ENCODE results near the gene POLR2J2.
"Not testable (repeated sequence)": the region's sequence is repeated elsewhere in the genome, so short reads cannot be mapped to it uniquely, and the experiment has no call there.

Gene POLR2J2

DNA sequence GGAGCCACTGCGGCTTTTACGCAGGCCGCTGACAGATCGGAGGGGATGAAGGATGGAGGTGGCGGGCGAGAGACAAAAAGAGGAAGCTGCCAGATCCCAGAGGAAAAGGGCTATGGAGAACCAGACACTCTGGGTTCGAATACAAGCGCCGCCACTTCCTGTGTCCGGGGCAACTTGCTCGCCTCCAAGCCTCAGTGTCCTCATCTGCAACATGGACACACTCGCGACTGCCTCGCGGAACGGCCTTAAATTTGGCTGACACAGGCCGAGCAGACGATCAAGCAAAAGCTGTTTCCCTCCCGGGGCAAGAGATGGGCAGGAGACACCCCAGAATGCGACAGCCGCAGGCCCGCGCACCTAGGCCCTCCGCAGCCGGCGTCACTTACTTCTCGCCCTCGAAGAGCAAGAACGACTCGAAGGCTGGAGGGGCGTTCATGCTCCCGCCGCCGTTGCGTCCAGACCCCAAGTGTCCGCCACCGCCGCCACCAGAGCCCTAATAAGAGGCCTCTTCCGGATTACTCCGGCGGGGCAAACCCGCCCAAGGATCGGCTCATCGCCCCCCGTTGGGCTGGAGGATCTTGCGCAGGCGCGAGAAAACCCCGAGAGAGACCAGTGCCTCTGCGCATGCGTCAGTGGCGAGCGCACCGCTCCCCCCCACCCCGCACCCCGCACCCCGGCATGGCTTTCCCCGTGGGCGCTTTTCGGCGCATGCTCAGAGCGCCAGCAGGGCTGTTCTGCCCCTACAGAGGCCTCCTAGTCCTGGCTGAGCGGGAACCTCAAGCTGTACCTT is at the start of gene POLR2J2:
POLR2J2 (minus strand) TSS at position 498 of the 790 bp plus-strand sequence; CDS start at position 436, 62 bp downstream.
- DNase-seq (ENCODE audit: low read depth in 3 of 3), result not testable (repeated sequence)

DNA sequence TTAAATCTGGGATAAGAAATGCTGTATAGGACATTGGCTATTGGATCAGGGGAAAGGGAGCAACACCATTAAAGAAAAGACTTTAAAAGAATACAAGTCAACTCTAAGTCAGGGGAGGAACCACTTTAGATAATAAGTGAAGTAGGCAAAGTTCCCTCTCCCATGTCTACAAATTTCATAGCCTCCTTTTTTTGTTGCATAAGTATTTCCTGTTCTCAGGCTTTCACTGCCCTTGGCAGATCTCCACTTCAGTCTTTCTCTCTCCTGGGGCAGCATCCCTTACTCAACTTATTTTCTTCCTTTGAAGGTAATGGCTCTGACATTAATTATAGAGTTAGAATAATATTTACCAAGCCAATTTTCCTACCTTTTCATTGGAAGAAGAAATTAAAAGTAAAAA is 47.0 kb upstream of the POLR2J2 start:
- DNase-seq (ENCODE audit: low read depth in 3 of 3), result not testable (repeated sequence)

DNA sequence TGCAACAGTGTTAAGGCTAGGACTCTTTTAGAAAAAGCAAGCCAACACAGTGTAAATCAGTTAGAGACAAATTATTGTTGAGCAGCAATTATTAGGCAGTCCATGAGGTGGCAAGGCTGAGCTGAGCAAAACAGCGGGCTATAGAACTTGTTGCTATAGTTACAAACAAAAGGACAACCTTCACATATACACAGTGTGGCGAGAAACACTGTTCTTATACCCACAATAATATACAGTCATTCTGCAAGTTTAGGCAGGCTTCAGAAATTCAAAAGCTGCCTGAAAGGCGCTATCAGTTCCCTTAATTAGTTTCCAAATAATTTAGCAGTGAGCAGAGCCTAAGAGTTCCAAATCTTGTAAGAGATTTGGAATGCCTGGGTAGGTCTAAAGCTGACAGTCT is 44.3 kb upstream of the POLR2J2 start:
- DNase-seq (ENCODE audit: low read depth in 3 of 3), result not testable (repeated sequence)

DNA sequence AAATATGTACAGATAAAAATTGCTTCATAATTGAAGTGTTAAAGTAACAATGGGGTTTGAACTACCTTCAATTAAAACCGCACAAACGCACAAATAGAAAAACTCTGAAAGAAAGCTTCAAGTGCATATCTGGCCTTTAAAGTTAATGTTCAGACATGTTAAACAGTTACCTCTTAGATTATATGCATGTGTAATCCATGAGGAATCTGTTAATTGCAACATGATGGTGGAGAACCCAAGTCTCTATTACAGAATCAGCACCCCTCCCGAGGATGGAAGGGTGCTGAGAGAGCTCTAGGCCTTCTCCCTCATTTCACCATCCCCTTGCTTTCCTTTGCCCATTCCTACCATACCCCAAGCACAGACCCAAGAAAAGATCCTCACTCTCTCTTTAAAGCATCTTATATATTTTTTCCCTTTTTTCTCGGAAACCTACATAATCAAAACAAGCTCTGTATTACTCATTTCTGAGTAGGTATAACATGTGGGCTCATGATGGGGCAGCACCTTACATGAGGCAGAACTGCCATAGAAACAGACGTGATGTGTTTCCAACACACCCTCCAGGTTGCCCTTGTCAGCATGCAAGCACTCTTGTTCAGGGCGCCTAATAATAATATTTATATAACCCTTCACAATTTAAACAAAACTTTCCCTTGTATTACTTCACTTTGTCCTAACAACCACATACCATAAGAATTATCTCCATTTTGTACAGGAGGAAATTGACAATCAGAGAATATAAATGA is 43.5 kb upstream of the POLR2J2 start:
- peak in 1 of 3 donors; percentile 24 for DNase-seq (ENCODE audit: low read depth in 3 of 3)

DNA sequence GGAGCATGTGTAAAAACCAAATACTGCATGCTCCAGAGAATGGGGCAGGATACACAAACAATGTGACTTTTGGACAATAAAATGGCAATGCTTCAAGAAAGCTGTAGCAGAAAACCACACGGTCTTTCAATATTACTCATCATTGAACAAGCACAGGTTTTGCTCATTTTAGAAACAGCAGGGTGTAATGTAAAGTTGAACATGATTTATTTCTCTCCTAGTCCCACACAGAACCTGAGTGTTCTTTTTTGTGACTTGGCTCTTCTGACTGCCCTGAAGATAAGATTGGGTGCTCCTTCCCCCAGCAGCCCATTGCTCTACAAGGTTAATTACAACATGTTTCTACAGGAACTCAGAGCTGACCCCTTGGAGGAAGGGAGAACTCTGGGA is 42.2 kb upstream of the POLR2J2 start:
- not testable (repeated sequence) for DNase-seq (ENCODE audit: low read depth in 3 of 3)

DNA sequence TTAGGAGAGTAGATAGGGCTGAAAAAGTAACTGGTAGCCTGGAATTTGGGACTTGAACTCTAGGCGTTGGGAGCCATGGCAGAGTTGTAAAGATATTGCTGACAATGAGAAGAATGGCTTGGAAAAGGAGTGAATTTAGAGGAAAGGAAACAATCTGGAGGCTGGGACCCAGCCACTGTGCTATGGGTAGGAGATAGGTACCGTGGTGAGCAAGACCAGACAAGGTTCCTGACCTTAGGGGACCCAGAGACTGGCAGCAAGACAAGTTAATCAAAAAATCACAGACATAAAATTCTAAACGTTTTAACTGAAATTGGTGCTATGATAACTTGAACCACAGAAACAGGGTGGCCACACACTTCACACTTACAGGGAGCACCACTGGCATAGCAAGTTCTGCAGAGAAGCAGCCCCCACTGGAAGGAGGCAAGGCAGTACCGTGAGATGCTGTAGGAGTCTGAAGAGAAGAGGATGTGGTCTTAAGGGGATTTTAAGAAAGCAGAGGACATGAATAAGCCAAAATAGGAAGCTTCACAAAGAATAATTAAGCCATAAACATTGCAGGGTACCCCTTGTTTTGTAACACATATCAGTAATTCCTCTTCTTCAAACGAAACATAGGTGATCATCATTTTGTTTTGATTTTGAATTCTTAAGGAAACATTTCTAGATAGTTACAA is 41.7 kb upstream of the POLR2J2 start:
- DNase-seq (ENCODE audit: low read depth in 3 of 3), result peak in 1 of 3 donors; percentile 13

DNA sequence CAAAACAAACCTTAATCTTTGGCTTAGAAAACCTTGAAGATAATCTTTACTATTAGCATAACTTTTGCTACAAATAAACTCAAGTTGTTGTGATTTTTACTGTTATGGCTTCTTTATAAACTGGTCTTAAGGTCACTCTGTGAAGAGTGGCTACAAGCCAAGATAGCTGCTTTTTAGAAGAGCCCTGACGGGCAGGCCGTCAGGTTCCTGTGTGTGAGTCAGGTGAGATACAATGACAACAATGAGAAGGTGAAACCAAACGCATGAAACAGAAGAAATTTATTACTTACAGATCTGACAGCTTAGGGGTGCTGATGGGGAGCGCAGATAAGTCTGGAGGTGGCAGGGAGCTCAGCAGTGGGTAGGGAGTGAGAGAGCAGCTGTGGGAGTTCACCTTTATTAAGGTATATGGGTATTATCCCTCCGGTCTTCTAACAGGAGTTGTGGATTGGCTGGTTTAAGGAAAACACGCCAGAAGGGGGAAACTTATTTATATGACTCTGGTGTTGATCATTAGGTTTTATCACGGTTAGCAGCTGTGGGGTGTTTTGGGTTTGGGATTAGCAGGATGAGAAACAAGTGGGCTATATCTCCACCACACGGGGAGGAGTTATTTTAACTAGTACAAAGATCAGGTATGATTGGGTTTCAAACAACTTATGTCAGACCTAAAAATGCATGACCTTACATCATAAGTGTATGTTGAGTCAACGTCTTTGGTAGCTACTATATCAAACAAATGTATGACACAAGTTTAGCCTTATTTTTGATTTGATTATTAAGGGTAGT is 27.7 kb upstream of the POLR2J2 start:
- DNase-seq (ENCODE audit: low read depth in 3 of 3), result not testable (repeated sequence)

DNA sequence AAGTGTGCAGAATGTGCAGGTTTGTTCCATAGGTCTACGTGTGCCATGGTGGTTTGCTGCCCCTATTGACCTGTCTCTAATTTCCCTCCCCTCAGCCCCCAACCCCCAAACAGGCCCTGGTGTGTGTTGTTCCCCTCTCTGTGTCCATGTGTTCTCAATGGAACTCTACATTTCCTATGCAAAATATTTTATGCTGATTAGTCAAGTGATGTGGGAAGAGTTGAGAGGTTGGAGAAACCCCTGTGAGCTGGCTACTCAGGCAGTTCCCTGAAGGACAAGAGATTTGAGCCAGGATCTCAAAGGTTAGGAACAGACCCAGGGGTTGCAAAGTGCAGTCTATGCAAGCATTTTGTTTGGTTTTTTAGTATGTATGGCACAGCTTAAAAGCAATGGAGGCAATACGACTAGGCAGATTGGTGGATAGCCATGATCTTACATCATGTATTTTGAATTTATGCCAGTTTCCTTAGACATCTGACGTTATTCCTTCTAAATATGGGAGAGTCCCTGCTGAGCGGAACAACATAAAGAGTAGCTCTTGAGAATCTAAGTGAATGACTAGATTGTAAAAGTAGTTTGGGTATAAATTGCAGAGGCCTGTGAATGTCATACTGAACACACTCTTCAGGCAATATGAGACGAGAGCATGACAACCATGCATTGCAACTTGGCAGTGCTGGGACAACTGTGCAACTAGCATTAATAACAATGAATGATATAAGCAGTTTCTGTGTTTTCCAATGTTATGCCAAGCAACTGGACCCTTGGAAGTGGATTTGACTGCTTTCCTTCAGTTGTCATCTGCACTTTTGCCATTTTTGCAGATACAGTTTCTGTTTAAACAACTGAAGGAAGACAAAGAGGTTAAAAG is 26.4 kb upstream of the POLR2J2 start:
- not testable (repeated sequence) for DNase-seq (ENCODE audit: low read depth in 3 of 3)

DNA sequence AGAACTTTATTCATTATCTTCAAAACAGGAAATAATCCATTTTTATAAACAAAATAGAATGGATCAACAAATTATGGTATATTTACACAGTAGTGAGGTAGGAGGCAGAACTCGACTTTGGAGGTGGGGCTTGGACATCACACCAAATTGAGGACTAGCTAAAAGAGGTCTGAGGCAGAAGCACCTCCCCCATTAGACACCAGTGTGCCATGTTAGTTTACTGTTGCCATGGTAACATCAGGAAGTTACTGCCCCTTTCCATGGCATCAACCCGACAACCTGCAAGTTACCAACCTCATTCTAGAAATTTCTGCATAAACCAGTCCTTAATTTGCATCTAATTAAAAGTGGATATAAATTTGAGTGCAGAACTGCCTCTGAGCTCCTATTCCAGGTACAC is 24.5 kb upstream of the POLR2J2 start:
- not testable (repeated sequence) for DNase-seq (ENCODE audit: low read depth in 3 of 3)

DNA sequence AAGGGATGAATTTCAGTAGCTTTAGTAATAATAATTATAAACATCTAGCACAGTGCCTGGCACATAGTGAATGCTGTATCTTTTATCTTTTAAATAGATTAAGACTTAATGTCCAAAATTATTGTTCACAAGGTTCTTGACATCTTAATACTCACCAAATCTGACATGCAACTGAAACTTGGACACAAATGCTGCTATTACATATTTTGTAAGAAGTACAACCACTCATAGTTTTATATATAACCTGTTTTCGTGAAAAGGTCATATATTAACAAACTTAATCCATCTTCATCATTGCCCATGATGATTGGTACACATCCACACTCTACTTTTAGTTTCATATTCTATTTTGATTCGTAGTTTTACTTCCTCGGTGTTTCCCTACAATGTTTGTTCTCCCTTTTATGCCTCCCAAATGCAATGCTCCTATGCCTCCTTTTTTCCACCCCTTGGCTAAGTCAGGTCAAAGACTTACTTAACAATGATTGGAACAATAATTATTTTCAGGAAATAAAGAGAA is 23.6 kb upstream of the POLR2J2 start:
- not testable (repeated sequence) for DNase-seq (ENCODE audit: low read depth in 3 of 3)

DNA sequence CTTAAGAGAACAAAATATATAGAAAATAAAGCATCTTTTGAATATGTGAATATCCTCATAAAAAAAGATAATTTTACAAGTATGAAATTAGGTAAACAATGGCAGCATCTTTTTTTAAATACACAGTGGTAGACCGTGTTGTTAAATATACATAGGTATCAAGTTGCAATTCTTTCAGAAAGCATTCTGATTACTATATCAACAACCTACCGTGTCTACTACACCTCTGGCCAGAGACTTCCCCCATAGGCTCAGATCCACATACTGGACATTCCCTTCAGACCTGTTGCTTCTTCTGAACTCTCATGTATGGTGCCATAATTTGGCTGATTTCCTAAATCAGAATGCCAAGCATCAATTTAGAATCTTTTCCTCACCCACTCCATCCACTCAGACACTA is 22.5 kb upstream of the POLR2J2 start:
- not testable (repeated sequence) for DNase-seq (ENCODE audit: low read depth in 3 of 3)

DNA sequence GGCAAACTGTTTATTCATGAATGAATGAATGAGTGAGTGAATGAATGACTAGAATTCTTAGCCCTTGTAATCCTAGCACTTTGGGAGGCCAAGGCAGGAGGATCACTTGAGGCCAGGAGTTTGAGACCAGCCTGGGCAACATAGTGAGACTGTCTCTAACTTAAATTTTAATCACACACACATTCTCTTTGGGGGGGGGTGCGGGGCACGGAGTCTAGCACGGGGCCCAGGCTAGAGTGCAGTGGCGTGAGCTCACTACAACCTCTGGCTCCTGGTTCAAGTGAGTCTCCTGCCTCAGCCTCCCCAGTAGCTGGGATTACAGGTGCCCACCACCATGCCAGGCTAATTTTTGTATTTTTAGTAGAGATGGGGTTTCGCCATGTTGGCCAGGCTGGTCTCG is 19.1 kb upstream of the POLR2J2 start:
- DNase-seq (ENCODE audit: low read depth in 3 of 3), result not testable (repeated sequence)

DNA sequence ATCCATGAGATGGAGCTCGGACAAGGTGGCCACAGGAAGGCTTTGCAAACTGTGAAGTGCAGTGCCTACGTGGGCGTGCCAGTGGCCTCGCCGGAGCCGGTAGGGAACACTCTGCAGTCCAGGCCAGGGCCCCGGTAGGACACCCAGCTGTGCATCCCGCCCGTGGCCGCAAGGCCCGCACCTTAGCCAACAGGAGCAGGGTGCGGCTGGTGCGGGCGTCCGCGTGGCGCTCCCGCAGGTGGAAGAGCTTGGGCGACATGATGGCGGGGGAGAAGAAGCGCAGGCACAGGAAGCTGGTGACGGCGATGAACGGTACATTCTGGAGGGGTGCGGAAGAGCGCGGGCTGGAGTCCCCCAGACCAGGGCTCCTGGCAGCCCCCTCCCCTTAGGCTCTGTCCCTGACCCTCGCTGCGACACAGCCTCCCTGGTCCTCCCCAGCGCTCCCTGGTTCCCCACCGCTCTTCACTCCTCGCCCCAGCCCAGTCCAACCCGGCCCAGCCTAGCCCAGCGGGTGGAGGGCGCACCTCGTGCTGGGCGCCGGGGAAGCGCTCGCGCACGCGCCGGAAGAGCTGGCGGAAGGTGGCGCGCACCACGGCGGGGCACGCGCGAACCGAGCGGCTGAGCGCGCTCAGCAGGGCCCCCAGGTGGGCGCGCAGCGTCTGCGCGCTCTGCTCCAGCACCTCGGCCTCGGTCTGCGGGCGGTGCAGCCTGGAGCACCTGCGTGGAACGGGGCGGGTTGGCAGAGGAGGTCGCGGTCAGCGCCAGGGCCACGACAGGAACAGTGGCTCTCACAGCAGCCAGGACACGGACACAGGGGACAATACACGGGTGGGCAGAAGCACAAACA is 18.2 kb upstream of the POLR2J2 start:
- DNase-seq (ENCODE audit: low read depth in 3 of 3), result not testable (repeated sequence)

DNA sequence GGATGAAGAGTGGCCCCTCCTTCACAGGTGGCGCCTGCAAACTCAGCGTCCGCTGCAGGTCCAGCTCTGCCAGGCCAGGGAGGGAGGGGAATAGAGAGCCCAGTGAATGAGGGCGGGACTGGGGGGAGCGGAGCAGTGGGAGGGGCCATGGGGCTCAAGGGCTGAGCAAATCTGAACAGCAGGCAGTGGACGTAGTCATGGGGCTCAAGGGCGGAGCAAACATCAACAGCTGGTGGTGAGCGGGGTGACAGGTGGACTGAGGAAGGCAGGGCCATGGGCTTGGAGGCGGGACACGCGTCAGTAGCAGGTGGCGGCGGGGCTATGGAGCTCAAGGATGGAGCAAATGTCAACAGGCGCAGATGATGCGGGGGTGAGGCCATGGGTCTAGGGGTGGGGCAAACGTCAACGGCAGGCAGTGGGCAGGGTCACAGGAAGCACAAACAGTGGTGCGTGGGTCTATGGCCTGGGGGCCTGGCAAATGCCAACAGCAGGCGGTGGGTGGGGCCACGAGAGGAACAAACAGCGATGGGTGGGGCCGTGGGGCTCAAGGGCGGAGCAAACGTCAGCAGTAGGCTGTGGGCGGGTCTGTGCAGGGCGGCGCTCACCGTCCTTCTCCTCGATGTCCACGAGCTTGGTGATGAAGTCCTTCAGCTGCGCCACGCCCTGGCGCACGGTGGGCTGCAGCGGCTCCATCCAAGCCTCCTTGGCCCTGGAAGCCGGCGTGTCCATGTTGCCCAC is 17.0 kb upstream of the POLR2J2 start:
- DNase-seq (ENCODE audit: low read depth in 3 of 3), result not testable (repeated sequence)

DNA sequence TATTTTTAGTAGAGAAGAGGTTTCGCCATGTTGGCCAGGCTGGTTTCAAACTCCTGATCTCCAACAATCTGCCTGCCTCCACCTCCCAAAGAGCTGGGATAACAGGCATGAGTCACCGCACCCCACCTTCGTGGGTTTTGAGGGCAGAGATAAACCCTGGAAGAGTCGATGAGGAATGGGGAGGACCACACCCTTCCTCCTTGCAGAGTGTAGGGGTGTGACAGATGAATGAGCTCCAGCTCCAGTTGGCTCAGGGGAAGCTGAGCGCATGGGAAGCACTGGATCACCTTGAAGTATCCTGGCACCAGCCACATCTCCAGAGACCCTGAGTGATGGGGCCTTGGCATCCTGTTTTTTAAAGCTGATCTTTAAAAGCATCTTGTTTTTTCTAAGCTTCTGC is 11.1 kb upstream of the POLR2J2 start:
- DNase-seq (ENCODE audit: low read depth in 3 of 3), result not testable (repeated sequence)

DNA sequence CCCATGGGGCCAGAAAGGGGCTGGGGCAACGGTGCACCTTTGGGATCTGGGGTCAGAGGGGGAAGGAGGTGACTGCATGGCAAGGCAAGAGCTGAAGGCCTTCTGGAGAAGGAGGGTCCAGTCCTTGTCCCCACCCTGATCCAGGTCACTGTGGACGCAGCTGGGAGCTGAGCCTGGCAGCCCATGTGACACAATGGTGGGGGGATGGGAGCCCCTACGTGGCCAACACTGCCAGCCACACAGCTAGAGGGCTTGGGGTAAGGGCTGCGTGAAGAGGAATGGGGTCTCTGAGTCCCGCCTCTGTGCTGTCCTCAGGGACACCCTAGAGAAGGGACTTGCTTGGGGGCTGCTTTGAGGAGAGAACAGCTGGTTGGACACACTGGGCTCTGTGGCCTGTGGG is 9.3 kb upstream of the POLR2J2 start:
- DNase-seq (ENCODE audit: low read depth in 3 of 3), result not testable (repeated sequence)

DNA sequence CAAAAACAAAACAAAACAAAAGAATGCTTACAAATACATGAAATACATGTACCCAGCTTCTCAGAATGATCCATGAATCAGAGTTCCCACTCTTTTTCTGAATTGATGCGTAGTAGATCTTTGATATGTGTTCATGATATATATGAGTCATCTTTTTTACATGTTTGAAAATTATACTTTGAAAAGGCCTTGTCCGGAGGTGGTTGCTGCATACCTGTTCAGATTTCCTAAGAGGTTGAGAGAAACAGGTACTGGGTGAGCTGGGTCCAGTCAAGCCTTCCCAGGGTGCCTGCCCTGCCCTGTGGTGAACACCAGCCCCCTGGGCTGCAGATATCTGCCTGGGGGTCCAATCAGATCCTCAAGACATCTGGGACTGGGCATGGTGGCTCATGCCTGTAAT is 4.1 kb upstream of the POLR2J2 start:
- DNase-seq (ENCODE audit: low read depth in 3 of 3), result not testable (repeated sequence)

DNA sequence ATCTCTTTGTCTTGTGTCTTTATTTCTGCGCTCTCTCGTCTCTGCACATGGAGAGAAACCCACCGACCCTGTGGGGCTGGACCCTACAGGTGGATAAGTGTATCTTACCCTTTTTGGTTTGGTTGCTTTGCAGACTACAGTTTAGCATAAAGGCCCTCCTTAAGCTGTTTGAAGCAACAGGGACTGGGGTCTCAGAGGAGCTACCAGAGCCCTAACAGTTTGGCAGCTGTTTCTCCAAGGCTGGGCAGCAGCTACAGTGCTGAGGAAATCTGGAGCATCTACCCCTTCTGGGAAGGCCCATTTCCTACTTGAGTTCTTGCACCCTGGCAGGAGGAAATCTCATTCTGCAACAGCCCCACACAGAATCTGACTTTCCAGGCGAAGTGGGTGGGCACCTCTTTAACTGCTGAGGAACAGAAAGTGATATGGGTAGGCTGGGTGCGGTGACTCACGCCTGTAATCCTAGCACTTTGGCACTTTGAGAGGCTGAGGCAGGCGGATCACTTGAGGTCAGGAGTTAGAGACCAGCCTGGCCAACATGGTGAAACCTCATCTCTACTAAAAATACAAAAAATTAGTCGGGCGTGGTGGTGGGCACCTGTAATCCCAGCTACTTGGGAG is 2.1 kb upstream of the POLR2J2 start:
- DNase-seq (ENCODE audit: low read depth in 3 of 3), result not testable (repeated sequence)

Measured in stimulated activated CD4-positive, alpha-beta T cell treated with anti-CD3 and anti-CD28 coated beads, TNF-alpha, amount 100 ng/mL, for 48 hours (primary cell).